Subcutaneous adipose tissue (tissue), 4 donors: ENCODE measurements around the gene TMPRSS2. TPM values are rescaled to one million over a fixed set of nuclear protein-coding genes. Genes with fewer than 3 reads are reported as not detected.

Experiments
- CTCF ChIP-seq: fragments of 450-650 bp; IDR thresholded peaks from one replicate; pipeline ENCODE4 v1.5.1; 2016; ENCODE audit warnings: low read depth, mild to moderate bottlenecking, control low read depth, antibody characterized with exemption, moderate library complexity
- small RNA-seq: library from RNA; depleted of rRNA; stranded (forward); fragments of <200 nt; gene quantifications from one replicate; pipeline ENCODE3, GENCODE V24; 2016
- total RNA-seq, 4 donors: library from RNA; depleted of rRNA; stranded (reverse); fragments of >200 nt; gene quantifications; one replicate each; pipeline ENCODE4 v1.1.0, GENCODE V29; 2016

Gene TMPRSS2
- total RNA-seq, 4 donors from 2014 or later: 0.19 to 1.5 TPM; not detected in 2

DNA sequence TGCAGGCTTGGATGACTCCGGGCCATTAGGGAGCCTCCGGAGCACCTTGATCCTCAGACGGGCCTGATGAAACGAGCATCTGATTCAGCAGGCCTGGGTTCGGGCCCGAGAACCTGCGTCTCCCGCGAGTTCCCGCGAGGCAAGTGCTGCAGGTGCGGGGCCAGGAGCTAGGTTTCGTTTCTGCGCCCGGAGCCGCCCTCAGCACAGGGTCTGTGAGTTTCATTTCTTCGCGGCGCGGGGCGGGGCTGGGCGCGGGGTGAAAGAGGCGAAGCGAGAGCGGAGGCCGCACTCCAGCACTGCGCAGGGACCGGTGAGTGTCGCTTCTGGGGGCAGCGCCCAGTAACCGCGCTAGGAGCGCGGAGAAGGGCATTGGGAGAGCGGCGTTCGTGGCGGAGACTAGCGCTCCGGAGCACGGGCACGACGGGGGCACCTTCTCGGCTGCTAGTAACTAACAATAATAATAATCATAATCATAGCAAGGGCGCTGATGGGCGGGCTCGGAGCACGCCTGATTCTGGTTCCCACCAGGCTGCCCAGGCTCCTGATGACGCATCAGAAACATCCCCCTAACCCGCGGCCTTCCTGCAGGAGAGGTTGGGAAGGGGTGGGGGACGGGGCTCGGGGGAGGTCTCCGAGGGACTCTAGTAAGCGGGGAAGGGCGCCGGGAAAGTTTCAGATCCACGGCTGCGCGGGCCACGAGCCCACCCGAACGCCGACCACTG is 81.8 kb downstream of the TMPRSS2 start, which contains the start of gene MX1:
MX1 (plus strand) TSS at position 286 of the 722 bp plus-strand sequence. CDS start 5,832 bp downstream, outside the sequence.
- TF ChIP-seq CTCF: no peak

- no peak for TF ChIP-seq CTCF
These were observed 82.4 kb downstream of the TMPRSS2 start for GRCh38 chr21:41425588-41425953.

DNA sequence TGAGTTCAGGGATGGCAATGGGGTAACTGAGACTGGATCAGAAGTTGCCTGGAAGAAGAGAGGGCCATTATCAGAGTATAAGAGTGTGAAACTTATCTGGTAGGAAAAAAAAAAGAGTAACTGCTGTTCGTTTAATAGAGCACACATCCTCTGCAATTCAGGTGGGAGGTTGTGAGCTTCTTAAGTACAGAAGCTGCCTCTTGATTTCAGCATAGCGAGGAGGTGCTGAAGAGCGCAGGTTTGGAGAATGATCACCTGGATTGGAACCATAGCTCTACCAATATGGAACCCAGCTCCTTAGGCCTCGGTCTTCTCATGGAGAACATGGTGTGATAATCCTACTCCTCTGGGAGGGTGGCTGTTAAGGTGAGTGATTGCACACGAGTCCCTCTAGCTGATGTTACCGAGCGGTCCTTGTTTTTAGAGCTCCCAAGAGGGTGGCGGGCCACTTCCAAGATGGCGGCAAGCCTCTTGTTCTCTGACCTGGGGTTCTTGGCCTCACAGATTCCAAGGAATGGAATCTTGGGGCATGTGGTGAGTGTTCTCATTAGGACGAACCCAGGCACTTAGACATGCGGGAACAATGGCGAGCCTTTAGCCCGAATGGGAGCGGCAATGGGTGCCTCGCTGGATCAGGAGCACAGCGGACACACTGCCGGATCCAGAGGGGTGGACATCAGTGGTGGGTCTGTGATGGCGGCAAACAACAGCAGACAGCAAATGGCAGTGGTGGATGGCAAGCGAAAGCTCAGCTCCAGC is 85.2 kb downstream of the TMPRSS2 start:
- TF ChIP-seq CTCF: no peak

DNA sequence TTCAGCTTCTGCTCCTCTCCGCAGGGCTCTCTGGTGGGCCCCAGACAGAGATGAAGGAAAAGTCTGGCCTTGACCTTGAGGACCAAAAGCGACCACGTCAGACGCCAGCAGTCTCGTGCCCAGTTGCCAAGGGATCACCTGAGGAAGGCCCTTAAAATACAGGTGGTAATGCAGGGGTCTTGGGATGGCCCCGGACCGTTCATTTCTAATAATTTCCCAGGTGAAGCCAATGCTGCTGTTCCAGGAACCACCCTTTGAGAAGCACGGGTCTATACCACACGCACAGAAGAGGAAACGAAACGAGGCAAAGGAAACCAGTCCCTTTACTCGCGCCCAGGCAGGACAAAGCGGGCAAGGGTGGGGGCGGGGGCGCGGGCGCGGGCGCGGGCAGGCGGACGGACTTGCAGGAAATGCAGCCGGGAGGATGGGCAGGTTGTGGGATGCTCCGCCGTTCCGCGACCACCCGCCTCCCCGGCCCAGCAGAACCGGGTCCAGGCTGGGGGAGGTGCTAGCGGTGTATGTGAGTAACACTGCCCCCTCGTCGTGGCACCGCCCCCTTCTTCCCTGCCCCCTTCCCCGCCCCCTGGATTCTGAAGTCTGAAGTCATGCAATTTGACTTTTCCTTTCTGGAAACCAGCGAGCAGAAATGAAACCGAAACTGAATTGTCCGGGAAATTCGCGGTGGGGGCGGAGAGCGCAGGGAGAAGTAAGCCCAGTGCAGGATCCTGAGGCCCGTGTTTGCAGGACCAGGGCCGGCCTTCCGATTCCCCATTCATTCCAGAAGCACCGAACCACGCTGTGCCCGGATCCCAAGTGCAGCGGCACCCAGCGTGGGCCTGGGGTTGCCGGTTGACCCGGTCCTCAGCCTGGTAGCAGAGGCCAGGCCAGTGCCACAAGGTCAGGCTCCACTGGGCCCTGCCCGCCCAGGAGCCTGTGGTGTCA is 87.8 kb downstream of the TMPRSS2 start:
- no peak for TF ChIP-seq CTCF

- no peak for TF ChIP-seq CTCF
These were observed 88.8 kb downstream of the TMPRSS2 start for GRCh38 chr21:41418956-41419680.

DNA sequence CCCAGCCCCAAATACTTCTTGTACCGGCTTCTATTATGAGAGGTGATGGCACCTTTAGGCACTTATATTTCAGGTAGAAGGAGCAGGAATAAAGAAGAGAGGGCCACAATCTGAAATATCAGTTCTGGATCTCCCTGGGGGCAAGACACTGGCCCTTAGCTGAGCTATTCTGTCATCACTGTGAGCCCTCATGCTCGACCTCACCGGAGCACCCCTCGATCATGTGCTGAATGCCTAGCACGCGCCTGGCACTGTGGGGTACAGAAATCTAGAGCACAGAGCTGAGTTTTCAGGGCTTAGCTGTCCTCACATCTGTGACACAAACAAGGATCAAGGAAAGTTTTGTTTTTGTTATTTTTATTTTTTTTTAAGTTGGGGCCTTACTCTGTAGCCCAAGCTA is 89.6 kb downstream of the TMPRSS2 start:
- no peak for TF ChIP-seq CTCF

Small RNA genes lying within 50 kb of the gene (small RNA-seq; reads per million reads assigned to genes)
- gene RF00421: not detected

Other genes with a start within 250 kb of the TMPRSS2 start
- 1 to 10 TPM in 1 of 4 donors, not detected in 3; 2.4 TPM for gene FAM3B, start 191.4 kb downstream of the TMPRSS2 start, total RNA-seq
- gene MX2, start 146.1 kb downstream of the TMPRSS2 start, total RNA-seq: 10 to 100 TPM; 16.4 to 31.3 (median 28.5) TPM
- 10 to 100 TPM; 12.6 to 47.5 (median 29.4) TPM for gene MX1, start 81.9 kb downstream of the TMPRSS2 start, total RNA-seq